ENCODE results near the gene SP4.

The SP4 gene

DNA sequence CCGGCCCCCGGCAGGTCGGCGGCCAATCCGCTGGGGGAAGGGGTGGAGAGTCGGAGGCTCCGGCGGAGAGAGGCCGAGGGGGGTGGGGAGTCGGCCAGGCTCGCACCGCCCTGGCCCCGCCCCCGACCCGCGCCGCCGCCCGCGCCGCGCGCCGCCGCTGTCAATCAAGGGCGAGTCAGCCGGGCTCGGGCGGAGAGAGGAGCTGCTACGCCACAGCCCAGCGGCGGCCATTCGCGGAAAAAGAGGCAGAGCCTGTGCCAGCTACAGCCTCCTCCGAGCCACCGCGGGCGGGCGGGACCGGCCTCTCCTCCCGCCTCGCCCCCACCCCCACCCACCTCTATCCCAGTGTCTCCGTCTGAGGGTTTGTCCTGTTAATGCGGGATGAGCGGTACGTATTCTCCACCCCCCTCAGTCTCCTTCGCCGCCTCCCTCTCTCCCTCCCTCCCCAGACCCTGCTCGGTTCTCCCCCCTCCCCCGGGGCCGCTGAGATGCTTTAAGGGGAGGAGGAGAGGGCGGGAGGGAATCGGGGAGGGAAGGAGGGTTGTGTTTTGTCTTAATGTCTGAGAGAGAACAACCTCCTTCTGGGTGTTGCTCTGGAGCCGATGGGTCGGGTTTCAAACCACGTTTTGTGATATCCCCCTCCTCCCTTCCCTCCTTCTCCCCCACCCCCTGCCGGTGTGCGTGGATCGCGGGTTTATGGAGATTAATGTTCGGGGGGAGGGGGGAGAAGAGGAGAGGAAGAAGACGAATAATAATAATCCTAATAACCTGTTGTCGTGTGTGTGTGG is at the start of gene SP4:
Gene SP4, plus strand, starts transcription at position 213 of the 788 bp plus-strand sequence. Its CDS starts 169 bp downstream, at position 382.
- peaks cover 42% of the 10 kb centered on the region for H3K4me1 Mint-ChIP-seq
- peak within 1 kb of the TSS; percentile 100 for H3K27ac Mint-ChIP-seq
- H3K9me3 Mint-ChIP-seq = no peaks in the 10 kb centered on the region
- no peaks in the 10 kb centered on the region for H3K27me3 Mint-ChIP-seq
- peak within 1 kb of the TSS; percentile 100 for H3K4me3 Mint-ChIP-seq
- peak; percentile 95 to 98 for DNase-seq
- peak; percentile 85 for ATAC-seq

DNA sequence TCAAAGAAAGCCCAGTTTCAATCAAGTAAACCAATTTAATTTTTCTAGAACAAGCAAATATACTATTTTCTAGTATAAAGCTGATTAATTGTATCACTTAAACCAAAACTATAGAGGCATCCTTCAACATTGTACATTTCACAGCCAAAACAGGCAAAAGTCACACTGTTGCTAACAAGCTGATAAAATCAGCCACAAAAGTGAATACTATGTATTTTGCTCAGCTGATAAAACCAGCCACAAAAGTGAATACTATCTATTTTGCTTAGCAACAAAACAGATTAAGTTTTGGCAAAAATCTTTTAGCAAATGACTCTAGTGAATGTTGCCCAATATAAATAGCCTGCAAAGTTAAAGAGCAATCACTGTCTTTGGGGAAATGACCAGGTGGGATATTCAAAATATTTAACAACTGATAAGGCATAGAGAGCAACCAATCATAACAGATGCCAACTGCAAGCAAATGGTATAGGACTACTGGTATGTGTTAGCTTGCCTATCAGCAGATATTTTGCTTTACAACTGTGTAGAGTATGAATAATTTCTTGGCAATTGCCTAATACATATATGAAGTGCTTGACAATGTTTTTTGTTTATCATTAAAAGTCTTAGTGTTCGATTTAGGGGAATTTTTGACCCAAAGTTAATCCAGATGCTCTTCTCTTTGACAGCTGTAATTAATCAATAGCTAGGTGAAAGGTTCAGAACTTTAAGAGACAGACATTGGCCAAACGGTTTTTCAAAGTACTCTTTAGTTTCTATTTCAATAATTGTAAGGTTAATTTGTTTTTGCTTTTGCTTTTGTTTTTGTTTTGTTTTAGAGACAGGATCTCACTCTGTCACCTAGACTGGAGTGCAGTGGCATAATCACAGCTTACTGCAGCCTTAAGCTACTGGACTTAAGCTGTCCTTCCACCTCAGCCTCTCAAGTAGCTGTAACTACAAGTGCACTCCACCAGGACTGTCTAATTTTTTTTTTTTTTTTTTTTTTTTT is 44.4 kb upstream of the SP4 start:
- Mint-ChIP-seq H3K27ac (no peak overlapping the region), H3K27me3 (no peaks in the 10 kb centered on the region), H3K9me3 (no peaks in the 10 kb centered on the region), H3K4me3 (no peak overlapping the region), H3K4me1 (no peaks in the 10 kb centered on the region)
- ATAC-seq (no peak), DNase-seq (no peak)

DNA sequence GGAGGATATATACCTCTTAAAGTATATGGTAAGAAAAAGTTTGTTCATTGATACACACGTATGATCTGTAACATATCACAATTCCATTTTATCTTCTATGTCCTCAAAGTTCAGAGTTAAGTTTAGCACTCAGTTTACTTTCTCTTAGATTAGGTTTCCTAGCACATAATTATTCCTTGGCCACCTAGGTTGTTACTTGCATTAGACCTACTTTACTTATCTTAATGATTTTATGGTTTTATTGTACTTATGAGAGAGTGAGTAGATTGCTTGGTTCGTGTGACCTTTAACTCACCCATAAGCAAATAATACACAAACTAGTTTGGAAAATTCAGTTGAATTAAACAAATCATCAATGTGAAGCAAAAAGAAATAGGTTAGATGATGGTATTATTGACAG is 33.9 kb upstream of the SP4 start:
- no peaks in the 10 kb centered on the region for H3K27me3 Mint-ChIP-seq
- H3K9me3 Mint-ChIP-seq = no peaks in the 10 kb centered on the region
- no peak overlapping the region for H3K27ac Mint-ChIP-seq
- no peaks in the 10 kb centered on the region for H3K4me1 Mint-ChIP-seq
- no peak overlapping the region for H3K4me3 Mint-ChIP-seq
- ATAC-seq (no peak), DNase-seq (no peak)

GRCh38 chr7:21401944-21402343 is 25.9 kb upstream of the SP4 start:
- peak overlapping the region in 1 of 2 donors; percentile 59 for H3K27ac Mint-ChIP-seq
- no peaks in the 10 kb centered on the region for H3K4me1 Mint-ChIP-seq
- H3K4me3 Mint-ChIP-seq = no peak overlapping the region
- DNase-seq (no peak), ATAC-seq (no peak)
- H3K9me3 Mint-ChIP-seq = peaks cover 5 to 22% of the 10 kb centered on the region in 2 donors
- no peaks in the 10 kb centered on the region for H3K27me3 Mint-ChIP-seq

- Mint-ChIP-seq H3K27me3 (peaks cover 8% of the 10 kb centered on the region), H3K4me3 (no peak overlapping the region), H3K4me1 (peaks cover 14% of the 10 kb centered on the region), H3K9me3 (peaks cover 6 to 15% of the 10 kb centered on the region in 2 donors), H3K27ac (peak overlapping the region in 1 of 2 donors; percentile 4)
- no peak for ATAC-seq
- DNase-seq = no peak
These were observed 19.9 kb upstream of the SP4 start for GRCh38 chr7:21407796-21408480.

- no peak for DNase-seq
- Mint-ChIP-seq H3K4me3 (no peak overlapping the region), H3K27me3 (peaks cover 8% of the 10 kb centered on the region), H3K27ac (no peak overlapping the region), H3K4me1 (peaks cover 16% of the 10 kb centered on the region), H3K9me3 (peaks cover 6 to 13% of the 10 kb centered on the region in 2 donors)
- ATAC-seq = no peak
These were observed 19.4 kb upstream of the SP4 start for GRCh38 chr7:21408481-21408820.

DNA sequence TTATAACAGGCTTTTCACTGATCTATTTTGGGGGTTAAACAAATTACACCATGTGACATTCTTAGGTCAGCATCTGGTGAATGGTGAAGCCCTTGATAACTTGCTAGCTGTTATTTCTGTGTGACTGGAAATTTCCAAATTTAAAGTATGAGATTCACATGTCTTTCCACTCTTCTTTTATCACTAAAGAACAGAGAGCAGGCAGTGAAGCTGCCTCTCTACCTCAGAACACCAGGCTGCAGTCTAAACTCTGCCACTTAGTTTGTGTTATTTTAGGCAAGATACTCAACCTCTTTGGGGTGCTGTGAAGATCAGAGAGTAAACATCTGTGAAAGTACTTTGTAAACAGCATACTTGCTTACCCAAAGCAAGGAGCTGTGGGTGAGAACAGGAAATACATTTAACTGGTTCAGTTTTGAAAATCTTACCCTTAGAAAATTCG is 15.5 kb upstream of the SP4 start:
- ATAC-seq = no peak
- DNase-seq = no peak
- peaks cover 16% of the 10 kb centered on the region for H3K4me1 Mint-ChIP-seq
- peaks cover 8% of the 10 kb centered on the region for H3K27me3 Mint-ChIP-seq
- H3K9me3 Mint-ChIP-seq = peaks cover 6 to 7% of the 10 kb centered on the region in 2 donors
- no peak overlapping the region for H3K27ac Mint-ChIP-seq
- no peak overlapping the region for H3K4me3 Mint-ChIP-seq

- ATAC-seq (no peak), DNase-seq (no peak)
- H3K27ac Mint-ChIP-seq = no peak overlapping the region
- peaks cover 2 to 8% of the 10 kb centered on the region in 2 donors for H3K9me3 Mint-ChIP-seq
- peaks cover 2% of the 10 kb centered on the region for H3K27me3 Mint-ChIP-seq
- H3K4me1 Mint-ChIP-seq = peaks cover 14% of the 10 kb centered on the region
- no peak overlapping the region for H3K4me3 Mint-ChIP-seq
These were observed 14.9 kb upstream of the SP4 start for GRCh38 chr7:21412957-21413356.

- H3K27ac Mint-ChIP-seq = no peak overlapping the region
- H3K9me3 Mint-ChIP-seq = peaks cover 0 to 5% of the 10 kb centered on the region in 2 donors
- peaks cover 10% of the 10 kb centered on the region for H3K4me1 Mint-ChIP-seq
- DNase-seq = no peak
- H3K27me3 Mint-ChIP-seq = no peaks in the 10 kb centered on the region
- no peak for ATAC-seq
- H3K4me3 Mint-ChIP-seq = no peak overlapping the region
These were observed 14.4 kb upstream of the SP4 start for GRCh38 chr7:21413502-21413901.

GRCh38 chr7:21414795-21415393 is 13.0 kb upstream of the SP4 start:
- DNase-seq (no peak), ATAC-seq (no peak)
- Mint-ChIP-seq H3K27me3 (no peaks in the 10 kb centered on the region), H3K4me3 (no peak overlapping the region), H3K9me3 (peaks cover 0 to 5% of the 10 kb centered on the region in 2 donors), H3K27ac (no peak overlapping the region), H3K4me1 (peaks cover 10% of the 10 kb centered on the region)

- Mint-ChIP-seq H3K4me1 (peaks cover 4% of the 10 kb centered on the region), H3K27me3 (no peaks in the 10 kb centered on the region), H3K27ac (no peak overlapping the region), H3K9me3 (peaks cover 0 to 5% of the 10 kb centered on the region in 2 donors), H3K4me3 (no peak overlapping the region)
- ATAC-seq (no peak), DNase-seq (no peak)
These were observed 10.2 kb upstream of the SP4 start for GRCh38 chr7:21417647-21418046.

GRCh38 chr7:21422751-21423150 is 5.1 kb upstream of the SP4 start:
- Mint-ChIP-seq H3K27ac (no peak overlapping the region), H3K4me3 (no peak overlapping the region)

GRCh38 chr7:21425290-21425689 is 2.6 kb upstream of the SP4 start:
- Mint-ChIP-seq H3K9me3 (no peaks in the 10 kb centered on the region), H3K4me1 (peaks cover 22% of the 10 kb centered on the region), H3K4me3 (no peak overlapping the region), H3K27ac (no peak overlapping the region), H3K27me3 (no peaks in the 10 kb centered on the region)
- ATAC-seq (no peak), DNase-seq (no peak)

More at GRCh38 chr7:21422751-21423150, 5.1 kb upstream of the SP4 start:
- Mint-ChIP-seq H3K4me1 (no peaks in the 10 kb centered on the region), H3K9me3 (peaks cover 0 to 1% of the 10 kb centered on the region in 2 donors), H3K27me3 (no peaks in the 10 kb centered on the region)
- ATAC-seq (no peak), DNase-seq (no peak)

DNA sequence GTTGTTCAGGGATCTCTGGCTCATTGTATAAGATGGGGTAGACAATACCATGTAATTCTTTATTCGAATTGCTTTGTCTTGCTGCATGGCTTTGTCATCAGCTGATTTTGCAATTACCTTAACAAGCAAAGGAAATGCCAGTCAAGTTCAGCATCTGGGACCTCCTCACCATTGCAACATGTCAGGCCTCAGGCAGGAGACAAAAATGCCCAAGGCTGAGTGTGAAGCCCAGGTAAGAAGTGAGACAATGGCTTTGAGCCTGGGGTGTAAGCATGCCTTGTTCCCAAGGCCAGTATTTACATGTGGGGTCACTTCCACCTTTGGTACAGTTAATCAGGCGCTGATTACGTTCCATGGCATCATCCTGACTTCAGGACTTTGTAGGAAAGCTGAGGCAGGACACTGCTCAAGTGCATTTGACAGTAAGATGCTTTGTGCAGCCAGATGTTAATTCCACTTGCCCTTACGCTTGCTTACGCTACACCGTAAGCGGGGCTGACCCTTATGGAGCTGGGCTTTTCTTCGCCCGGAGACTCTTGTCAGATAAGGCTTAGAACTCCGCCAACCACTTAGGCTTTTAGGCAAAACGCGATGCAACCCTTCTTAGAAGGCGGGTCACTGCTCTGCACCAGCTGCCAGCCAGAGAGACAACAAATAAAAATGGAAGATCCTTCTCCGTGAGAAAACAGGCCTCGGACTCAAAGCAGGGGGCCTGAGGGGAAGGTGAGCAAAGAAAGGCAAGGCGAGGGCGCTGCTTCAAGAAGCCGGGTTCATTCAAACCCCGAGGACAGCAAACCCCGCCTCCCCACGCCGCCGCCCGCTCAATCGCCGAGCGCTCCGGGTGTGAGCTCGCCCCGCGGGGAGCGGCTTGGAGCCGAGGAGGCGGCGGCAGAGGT is 1.3 kb upstream of the SP4 start:
- no peaks in the 10 kb centered on the region for H3K9me3 Mint-ChIP-seq
- ATAC-seq (no peak), DNase-seq (no peak)
- H3K4me1 Mint-ChIP-seq = peaks cover 28% of the 10 kb centered on the region
- H3K27ac Mint-ChIP-seq = peak overlapping the region; percentile 21 to 88
- H3K4me3 Mint-ChIP-seq = peak overlapping the region; percentile 100
- no peaks in the 10 kb centered on the region for H3K27me3 Mint-ChIP-seq

All from stimulated activated naive CD8-positive, alpha-beta T cell treated with anti-CD3 and anti-CD28 coated beads, Interleukin-15, amount 100 ng/mL, for 72 hours (primary cell).